ENCODE measurements around the gene CCNL2. TPM values are rescaled to one million over a fixed set of nuclear protein-coding genes. Genes with fewer than 3 reads are reported as not detected.

Gene CCNL2
- total and polyA plus RNA-seq, 2 of the 13 experiments (the other 11 are each of a cell fraction or from before 2014, with no cell fraction given) = 105 to 340 TPM

DNA sequence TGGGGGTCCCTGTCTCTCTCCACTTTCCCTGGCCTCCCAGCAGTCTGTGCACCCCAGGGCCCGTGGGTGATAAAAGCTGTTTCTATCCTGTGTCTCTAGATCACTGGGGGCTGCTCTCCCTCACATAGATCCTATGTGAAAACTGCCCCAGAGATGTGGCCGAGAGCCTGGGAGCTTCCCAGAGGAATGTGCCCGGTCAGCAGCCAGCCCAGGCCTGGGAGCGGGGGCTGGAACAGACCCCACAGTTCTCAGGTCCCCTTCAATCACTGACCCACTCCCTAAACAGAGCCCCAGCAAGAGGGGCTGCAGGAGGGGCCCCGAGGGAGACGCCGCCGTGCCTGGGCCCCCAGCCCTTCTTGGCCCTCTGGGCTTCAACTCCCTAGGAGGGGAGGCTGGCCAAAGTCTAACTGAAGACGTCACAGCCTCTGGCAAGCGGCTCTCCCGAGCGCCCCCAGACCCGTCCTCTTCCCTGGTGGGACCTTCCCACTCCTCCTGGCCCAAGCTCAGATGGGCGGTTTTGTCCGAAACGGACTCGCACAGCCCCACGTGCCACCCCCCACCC lies 41.2 kb downstream of the CCNL2 start (continued):
- TF ChIP-seq CBX2 (IDR thresholded peaks at IDR 0.05; ENCODE audit: low read depth, low read length) (no peak), CBX2 (CRISPR knock-in tag; IDR thresholded peaks at IDR 0.05; ENCODE audit: low read depth) (no peak), KMT2A (CRISPR knock-in tag; IDR thresholded peaks at IDR 0.05) (no peak), HNF4G (IDR thresholded peaks at IDR 0.05; ENCODE audit: borderline replicate concordance, low read depth, low read length) (peak; percentile 47; the same call in 1 of the 2 replicates), HNF4G (CRISPR knock-in tag; IDR thresholded peaks at IDR 0.05; ENCODE audit: borderline replicate concordance, low read depth) (no peak; the same call in 1 of the 2 replicates), MEIS2 (CRISPR knock-in tag; IDR thresholded peaks at IDR 0.05) (peak; percentile 30; the same call in 1 of the 2 replicates), ZBTB3 (CRISPR knock-in tag; IDR thresholded peaks at IDR 0.05; ENCODE audit: borderline replicate concordance, low read depth) (no peak), FOXJ3 (CRISPR knock-in tag; IDR thresholded peaks at IDR 0.05; ENCODE audit: borderline replicate concordance) (no peak), HNRNPL (IDR thresholded peaks at IDR 0.05; ENCODE audit: low read depth, low read length) (0 out of 2 replicates have a peak, but pooled peaks have one; percentile 37), MAFF (IDR thresholded peaks at IDR 0.05; ENCODE audit: low read depth, low read length) (peak; percentile 47; the same call in 1 of the 2 replicates), ZNF562 (CRISPR knock-in tag; IDR thresholded peaks at IDR 0.05; ENCODE audit: borderline replicate concordance) (no peak)
- TF ChIP-seq, protein P1, sequence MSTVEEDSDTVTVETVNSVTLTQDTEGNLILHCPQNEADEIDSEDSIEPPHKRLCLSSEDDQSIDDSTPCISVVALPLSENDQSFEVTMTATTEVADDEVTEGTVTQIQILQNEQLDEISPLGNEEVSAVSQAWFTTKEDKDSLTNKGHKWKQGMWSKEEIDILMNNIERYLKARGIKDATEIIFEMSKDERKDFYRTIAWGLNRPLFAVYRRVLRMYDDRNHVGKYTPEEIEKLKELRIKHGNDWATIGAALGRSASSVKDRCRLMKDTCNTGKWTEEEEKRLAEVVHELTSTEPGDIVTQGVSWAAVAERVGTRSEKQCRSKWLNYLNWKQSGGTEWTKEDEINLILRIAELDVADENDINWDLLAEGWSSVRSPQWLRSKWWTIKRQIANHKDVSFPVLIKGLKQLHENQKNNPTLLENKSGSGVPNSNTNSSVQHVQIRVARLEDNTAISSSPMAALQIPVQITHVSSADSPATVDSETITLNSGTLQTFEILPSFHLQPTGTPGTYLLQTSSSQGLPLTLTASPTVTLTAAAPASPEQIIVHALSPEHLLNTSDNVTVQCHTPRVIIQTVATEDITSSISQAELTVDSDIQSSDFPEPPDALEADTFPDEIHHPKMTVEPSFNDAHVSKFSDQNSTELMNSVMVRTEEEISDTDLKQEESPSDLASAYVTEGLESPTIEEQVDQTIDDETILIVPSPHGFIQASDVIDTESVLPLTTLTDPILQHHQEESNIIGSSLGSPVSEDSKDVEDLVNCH (CRISPR knock-in tag; IDR thresholded peaks at IDR 0.05) = no peak
- TF ChIP-seq, protein P2, sequence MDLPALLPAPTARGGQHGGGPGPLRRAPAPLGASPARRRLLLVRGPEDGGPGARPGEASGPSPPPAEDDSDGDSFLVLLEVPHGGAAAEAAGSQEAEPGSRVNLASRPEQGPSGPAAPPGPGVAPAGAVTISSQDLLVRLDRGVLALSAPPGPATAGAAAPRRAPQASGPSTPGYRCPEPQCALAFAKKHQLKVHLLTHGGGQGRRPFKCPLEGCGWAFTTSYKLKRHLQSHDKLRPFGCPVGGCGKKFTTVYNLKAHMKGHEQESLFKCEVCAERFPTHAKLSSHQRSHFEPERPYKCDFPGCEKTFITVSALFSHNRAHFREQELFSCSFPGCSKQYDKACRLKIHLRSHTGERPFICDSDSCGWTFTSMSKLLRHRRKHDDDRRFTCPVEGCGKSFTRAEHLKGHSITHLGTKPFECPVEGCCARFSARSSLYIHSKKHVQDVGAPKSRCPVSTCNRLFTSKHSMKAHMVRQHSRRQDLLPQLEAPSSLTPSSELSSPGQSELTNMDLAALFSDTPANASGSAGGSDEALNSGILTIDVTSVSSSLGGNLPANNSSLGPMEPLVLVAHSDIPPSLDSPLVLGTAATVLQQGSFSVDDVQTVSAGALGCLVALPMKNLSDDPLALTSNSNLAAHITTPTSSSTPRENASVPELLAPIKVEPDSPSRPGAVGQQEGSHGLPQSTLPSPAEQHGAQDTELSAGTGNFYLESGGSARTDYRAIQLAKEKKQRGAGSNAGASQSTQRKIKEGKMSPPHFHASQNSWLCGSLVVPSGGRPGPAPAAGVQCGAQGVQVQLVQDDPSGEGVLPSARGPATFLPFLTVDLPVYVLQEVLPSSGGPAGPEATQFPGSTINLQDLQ (CRISPR knock-in tag; IDR thresholded peaks at IDR 0.05) = no peak
- TF ChIP-seq, protein P3, sequence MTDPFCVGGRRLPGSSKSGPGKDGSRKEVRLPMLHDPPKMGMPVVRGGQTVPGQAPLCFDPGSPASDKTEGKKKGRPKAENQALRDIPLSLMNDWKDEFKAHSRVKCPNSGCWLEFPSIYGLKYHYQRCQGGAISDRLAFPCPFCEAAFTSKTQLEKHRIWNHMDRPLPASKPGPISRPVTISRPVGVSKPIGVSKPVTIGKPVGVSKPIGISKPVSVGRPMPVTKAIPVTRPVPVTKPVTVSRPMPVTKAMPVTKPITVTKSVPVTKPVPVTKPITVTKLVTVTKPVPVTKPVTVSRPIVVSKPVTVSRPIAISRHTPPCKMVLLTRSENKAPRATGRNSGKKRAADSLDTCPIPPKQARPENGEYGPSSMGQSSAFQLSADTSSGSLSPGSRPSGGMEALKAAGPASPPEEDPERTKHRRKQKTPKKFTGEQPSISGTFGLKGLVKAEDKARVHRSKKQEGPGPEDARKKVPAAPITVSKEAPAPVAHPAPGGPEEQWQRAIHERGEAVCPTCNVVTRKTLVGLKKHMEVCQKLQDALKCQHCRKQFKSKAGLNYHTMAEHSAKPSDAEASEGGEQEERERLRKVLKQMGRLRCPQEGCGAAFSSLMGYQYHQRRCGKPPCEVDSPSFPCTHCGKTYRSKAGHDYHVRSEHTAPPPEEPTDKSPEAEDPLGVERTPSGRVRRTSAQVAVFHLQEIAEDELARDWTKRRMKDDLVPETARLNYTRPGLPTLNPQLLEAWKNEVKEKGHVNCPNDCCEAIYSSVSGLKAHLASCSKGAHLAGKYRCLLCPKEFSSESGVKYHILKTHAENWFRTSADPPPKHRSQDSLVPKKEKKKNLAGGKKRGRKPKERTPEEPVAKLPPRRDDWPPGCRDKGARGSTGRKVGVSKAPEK (CRISPR knock-in tag; IDR thresholded peaks at IDR 0.05; ENCODE audit: borderline replicate concordance) = no peak
- TF ChIP-seq, protein P4, sequence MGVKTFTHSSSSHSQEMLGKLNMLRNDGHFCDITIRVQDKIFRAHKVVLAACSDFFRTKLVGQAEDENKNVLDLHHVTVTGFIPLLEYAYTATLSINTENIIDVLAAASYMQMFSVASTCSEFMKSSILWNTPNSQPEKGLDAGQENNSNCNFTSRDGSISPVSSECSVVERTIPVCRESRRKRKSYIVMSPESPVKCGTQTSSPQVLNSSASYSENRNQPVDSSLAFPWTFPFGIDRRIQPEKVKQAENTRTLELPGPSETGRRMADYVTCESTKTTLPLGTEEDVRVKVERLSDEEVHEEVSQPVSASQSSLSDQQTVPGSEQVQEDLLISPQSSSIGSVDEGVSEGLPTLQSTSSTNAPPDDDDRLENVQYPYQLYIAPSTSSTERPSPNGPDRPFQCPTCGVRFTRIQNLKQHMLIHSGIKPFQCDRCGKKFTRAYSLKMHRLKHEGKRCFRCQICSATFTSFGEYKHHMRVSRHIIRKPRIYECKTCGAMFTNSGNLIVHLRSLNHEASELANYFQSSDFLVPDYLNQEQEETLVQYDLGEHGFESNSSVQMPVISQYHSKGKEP (CRISPR knock-in tag; IDR thresholded peaks at IDR 0.05) = no peak
- TF ChIP-seq, protein P5, sequence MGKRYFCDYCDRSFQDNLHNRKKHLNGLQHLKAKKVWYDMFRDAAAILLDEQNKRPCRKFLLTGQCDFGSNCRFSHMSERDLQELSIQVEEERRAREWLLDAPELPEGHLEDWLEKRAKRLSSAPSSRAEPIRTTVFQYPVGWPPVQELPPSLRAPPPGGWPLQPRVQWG (CRISPR knock-in tag; IDR thresholded peaks at IDR 0.05; ENCODE audit: borderline replicate concordance, low read depth) = no peak
- TF ChIP-seq, protein P6, sequence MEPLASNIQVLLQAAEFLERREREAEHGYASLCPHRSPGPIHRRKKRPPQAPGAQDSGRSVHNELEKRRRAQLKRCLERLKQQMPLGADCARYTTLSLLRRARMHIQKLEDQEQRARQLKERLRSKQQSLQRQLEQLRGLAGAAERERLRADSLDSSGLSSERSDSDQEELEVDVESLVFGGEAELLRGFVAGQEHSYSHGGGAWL (CRISPR knock-in tag; IDR thresholded peaks at IDR 0.05) = 0 out of 2 replicates have a peak, but pooled peaks have one; percentile 10
